ENCODE data around the gene DPF3.

Gene DPF3

GRCh38 chr14:72893636-72894322 lies at the start of gene DPF3:
TSS of gene DPF3 (minus strand) at chr14:72894101. CDS start at chr14:72894088, 13 bp downstream.
- peak; percentile 91 to 95 for DNase-seq

- DNase-seq, result no peak
Observed at GRCh38 chr14:72942934-72943333, 49.0 kb upstream of the DPF3 start.

- no peak for DNase-seq
Observed at GRCh38 chr14:72941286-72941985, 47.5 kb upstream of the DPF3 start.

GRCh38 chr14:72939630-72940029 lies 45.7 kb upstream of the DPF3 start:
- no peak for DNase-seq

- no peak for DNase-seq
Observed at GRCh38 chr14:72932893-72933292, 39.0 kb upstream of the DPF3 start.

GRCh38 chr14:72929316-72930080 lies 35.6 kb upstream of the DPF3 start:
- no peak for DNase-seq

GRCh38 chr14:72928872-72929271 lies 35.0 kb upstream of the DPF3 start:
- no peak for DNase-seq

GRCh38 chr14:72926292-72927028 lies 32.6 kb upstream of the DPF3 start, which contains the start of gene DCAF4:
TSS of gene DCAF4 (plus strand) at chr14:72926464. CDS start at chr14:72937979, 11,515 bp downstream.
- peak; percentile 93 to 95 for DNase-seq

GRCh38 chr14:72925815-72926291 lies 32.0 kb upstream of the DPF3 start:
- DNase-seq, result no peak

GRCh38 chr14:72925171-72925759 lies 31.4 kb upstream of the DPF3 start:
- DNase-seq, result no peak

- no peak for DNase-seq
Observed at GRCh38 chr14:72924337-72924736, 30.4 kb upstream of the DPF3 start.

- no peak for DNase-seq
Observed at GRCh38 chr14:72921396-72921795, 27.5 kb upstream of the DPF3 start.

- no peak for DNase-seq
Observed at GRCh38 chr14:72920008-72920407, 26.1 kb upstream of the DPF3 start.

- no peak for DNase-seq
Observed at GRCh38 chr14:72917094-72917802, 23.3 kb upstream of the DPF3 start.

GRCh38 chr14:72916174-72916573 lies 22.3 kb upstream of the DPF3 start:
- DNase-seq, result no peak

GRCh38 chr14:72913809-72914208 lies 19.9 kb upstream of the DPF3 start:
- DNase-seq, result no peak

GRCh38 chr14:72909163-72909562 lies 15.3 kb upstream of the DPF3 start:
- no peak for DNase-seq

- no peak for DNase-seq
Observed at GRCh38 chr14:72907886-72908285, 14.0 kb upstream of the DPF3 start.

GRCh38 chr14:72906879-72907278 lies 13.0 kb upstream of the DPF3 start:
- DNase-seq, result no peak

- DNase-seq, result no peak
Observed at GRCh38 chr14:72906316-72906715, 12.4 kb upstream of the DPF3 start.

- DNase-seq, result peak; percentile 63 to 65
Observed at GRCh38 chr14:72904840-72905561, 11.1 kb upstream of the DPF3 start.
